ENCODE data around the gene SELENOW.
A peak's percentile ranks its signal among the peaks of the same experiment; 100 is the strongest.
"Not testable (repeated sequence)": the region's sequence is repeated elsewhere in the genome, so short reads cannot be mapped to it uniquely, and the experiment has no call there.

The SELENOW gene

DNA sequence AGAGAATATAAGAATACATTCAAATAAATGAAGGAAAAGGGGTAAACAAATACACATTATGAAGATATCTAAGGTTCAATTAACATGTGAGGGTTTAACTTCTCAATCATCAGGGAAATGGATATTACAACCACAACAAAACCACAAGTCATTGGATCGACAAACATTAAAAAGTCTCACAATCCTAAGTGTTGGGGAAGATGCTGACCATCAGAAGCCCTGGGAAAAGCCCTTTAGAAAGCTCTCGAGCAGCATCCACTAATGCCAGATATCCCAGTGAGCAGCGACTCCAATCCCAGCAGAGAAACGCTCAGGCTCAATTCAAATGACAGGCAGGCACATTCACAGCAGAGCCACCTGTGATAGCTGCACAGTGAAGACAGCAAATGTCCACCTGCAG lies 22.8 kb downstream of the SELENOW start:
- DNase-seq (ENCODE audit: low read depth in 1 of 2, low spot score in 1 of 2): no peak
- no peak for TF ChIP-seq JUND (IDR thresholded peaks at IDR 0.05; ENCODE audit: low read depth)
- in situ Hi-C loops (cut with HindIII; ENCODE audit: low pct_unique_long_range_greater_than_20kb, low sequenced_read_pairs): no loop called here

DNA sequence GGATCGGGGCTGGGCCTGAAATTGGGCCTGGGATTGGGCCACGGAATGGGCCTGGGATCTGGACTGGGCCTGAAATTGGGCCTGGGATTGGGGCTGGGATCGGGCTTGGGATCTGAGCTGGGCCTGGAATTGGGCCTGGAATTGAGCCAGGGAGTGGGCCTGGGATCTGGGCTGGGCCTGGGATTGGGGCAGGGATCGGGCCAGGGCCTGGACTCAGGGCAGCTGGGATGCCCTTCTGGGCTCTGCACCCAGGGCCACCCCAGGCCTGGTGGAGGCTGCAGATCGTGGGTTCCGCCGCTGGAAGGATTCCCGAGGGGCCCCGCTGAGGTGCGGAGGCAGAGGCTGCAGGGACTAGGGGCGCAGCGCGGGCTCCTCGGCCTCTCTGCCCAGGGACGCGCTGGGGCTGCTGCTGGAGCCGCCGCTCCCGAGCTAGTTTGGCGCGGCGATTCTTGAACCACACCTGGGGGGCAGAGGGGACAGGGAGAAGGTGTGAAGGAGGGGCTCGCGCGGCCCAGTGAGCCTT lies 24.1 kb downstream of the SELENOW start:
- in situ Hi-C loops (cut with HindIII; ENCODE audit: low pct_unique_long_range_greater_than_20kb, low sequenced_read_pairs): no loop called here
- DNase-seq (ENCODE audit: low read depth in 1 of 2, low spot score in 1 of 2): no peak
- no peak for TF ChIP-seq JUND (IDR thresholded peaks at IDR 0.05; ENCODE audit: low read depth)

DNA sequence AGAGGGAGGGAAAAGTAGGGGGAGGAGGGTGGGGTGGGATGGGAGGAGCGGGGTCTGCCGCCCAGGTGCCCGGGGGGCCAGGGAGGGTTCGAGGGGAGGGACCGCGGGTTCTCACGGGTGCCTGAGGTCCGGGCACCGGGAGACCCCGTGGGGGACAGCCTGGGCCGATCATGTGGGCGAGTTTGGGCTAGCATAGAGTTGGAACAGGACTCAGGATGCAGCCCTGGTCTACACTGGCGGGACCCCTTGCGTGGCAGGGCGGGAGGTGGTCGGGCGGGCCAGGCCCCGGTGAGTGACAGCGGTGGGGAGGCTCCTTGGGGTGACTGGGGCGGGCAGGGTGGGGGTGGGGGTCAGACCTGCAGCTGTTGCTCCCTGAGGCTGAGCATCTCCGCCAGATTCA lies 24.6 kb downstream of the SELENOW start:
- in situ Hi-C loops (cut with HindIII; ENCODE audit: low pct_unique_long_range_greater_than_20kb, low sequenced_read_pairs); DNase-seq (ENCODE audit: low read depth in 1 of 2, low spot score in 1 of 2): not testable (repeated sequence)

DNA sequence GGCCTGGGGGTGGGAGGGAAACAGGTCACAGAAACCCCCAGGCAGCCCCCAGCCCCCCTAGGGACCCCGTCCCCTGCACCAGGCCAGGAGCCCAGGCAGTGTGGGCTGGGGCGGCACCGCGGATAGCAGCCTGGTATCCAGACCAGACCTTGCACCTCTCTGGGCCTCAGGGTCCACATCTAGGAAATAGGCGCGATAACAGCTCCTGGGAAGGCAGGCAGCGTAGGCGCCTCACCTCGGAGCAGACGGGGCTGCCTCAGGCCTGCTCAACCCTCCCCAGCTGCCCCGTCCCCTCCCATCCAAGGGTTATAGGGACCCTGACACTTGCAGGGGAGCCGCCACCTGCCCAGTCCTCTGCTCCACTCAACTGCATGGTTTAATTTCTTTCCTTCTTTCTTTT lies 25.2 kb downstream of the SELENOW start:
- DNase-seq (ENCODE audit: low read depth in 1 of 2, low spot score in 1 of 2); in situ Hi-C loops (cut with HindIII; ENCODE audit: low pct_unique_long_range_greater_than_20kb, low sequenced_read_pairs): not testable (repeated sequence)

DNA sequence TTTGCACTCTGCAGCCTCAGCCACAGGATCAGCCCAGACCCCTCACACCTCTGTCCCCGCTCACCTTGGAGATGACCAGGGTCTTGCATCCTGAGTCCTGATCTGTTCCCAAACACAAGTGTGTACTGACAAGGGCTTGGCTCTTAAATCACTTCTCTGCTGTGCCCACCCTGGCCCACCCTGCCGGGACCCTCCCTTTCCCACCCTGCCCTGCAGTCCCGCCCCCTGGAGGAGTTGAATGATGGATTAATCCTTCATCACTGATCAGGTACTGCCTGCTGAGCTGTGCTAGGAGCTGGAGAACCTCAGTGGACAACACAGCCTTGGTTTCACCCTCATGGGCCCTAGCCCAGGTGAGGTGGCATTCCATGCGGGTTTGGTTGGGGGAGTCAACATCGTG lies 25.9 kb downstream of the SELENOW start, which contains the start of gene TPRX1:
TPRX1 (minus strand) TSS at position 101 of the 400 bp plus-strand sequence; CDS start at position 89, 12 bp downstream.
- DNase-seq (ENCODE audit: low read depth in 1 of 2, low spot score in 1 of 2); in situ Hi-C loops (cut with HindIII; ENCODE audit: low pct_unique_long_range_greater_than_20kb, low sequenced_read_pairs): not testable (repeated sequence)

DNA sequence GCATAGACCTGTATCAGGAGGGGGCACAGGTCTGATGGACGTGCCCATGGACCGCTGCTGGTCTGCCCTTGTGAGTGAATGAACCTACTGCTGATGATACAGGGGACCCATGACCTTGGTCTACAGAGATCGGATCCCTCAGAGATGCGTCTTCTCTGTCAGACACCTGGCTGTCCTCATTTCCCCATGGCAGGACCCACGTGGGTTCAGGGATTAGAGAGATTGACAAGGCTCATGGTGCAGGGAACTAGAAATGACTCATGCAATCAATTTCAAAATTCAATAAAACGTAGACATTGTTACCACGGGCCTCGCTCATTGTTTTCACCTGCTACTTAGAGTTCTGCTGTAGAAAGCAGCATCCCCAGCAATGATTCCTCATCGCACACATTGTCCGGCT lies 26.8 kb downstream of the SELENOW start:
- in situ Hi-C loops (cut with HindIII; ENCODE audit: low pct_unique_long_range_greater_than_20kb, low sequenced_read_pairs): no loop called here
- TF ChIP-seq JUND (IDR thresholded peaks at IDR 0.05; ENCODE audit: low read depth): no peak
- no peak for DNase-seq (ENCODE audit: low read depth in 1 of 2, low spot score in 1 of 2)

DNA sequence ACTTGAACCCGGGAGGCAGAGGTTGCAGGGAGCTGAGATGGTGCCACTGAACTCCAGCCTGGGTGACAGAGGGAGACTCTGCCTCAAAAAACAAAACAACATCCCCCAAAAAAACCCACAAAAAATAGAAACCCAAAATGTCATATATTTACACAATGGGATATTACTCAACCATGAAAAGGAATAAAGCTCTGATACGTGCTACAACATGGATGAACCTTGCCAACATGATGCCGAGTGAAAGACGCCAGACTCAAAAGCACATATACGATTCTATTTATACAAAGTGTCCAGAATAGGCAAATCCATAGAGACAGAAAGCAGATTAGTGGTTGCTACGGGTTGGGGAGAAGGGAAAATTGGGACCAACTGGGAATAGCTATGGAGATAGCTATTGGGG lies 27.9 kb downstream of the SELENOW start:
- no peak for DNase-seq (ENCODE audit: low read depth in 1 of 2, low spot score in 1 of 2)
- no peak for TF ChIP-seq JUND (IDR thresholded peaks at IDR 0.05; ENCODE audit: low read depth)
- in situ Hi-C loops (cut with HindIII; ENCODE audit: low pct_unique_long_range_greater_than_20kb, low sequenced_read_pairs): no loop called here

DNA sequence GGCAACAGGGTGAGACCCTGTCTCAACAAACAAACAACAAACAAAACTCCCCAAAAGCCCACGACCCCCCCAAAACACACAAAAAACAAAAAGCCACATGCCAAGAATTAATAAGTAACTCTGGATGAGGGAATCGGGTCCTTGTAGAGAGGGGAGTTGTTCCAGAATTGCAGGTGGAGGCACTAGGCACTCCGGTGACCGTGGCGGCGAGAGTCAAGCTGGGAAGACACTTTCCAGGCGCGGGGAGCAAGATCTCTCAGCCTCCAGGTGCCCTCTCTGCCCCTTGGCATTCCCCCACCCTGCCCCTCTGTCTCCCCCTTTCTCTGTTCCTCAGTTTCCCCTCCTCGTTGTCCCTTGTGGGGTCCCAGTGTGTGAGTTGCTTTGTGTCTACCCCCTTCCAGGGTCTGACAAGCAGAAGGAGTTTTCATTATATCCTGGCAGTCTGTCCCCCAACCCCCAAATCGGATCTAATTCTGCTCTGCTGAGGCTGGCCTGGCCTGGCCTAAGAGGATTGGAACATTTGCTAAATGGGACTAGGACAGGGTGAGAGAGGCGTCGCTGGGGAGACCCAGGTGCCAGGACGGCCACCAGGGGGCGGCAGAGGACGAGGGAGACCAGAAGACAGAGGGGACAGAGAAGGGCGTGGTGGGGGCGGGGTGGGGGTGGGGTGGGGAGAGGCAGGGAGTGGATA lies 34.9 kb downstream of the SELENOW start:
- in situ Hi-C loops (cut with HindIII; ENCODE audit: low pct_unique_long_range_greater_than_20kb, low sequenced_read_pairs): no loop called here
- DNase-seq (ENCODE audit: low read depth in 1 of 2, low spot score in 1 of 2): peak in 1 of 2 experiments; percentile 75
- no peak for TF ChIP-seq JUND (IDR thresholded peaks at IDR 0.05; ENCODE audit: low read depth)

DNA sequence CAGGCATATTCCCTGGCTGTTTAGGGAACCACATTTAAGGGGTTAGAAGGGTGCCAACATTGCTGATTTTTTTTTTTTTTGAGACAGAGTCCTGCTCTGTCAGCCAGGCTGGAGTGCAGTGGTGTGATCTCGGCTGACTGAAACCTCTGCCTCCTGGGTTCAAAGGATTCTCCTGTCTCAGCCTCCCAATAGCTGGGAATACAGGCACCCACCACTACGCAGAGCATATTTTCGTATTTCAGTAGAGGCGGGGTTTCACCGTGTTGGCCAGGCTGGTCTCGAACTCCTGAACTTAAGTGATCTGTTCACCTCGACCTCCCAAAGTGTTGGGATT lies 35.5 kb downstream of the SELENOW start:
- no peak for TF ChIP-seq JUND (IDR thresholded peaks at IDR 0.05; ENCODE audit: low read depth)
- in situ Hi-C loops (cut with HindIII; ENCODE audit: low pct_unique_long_range_greater_than_20kb, low sequenced_read_pairs): no loop called here
- DNase-seq (ENCODE audit: low read depth in 1 of 2, low spot score in 1 of 2): no peak

DNA sequence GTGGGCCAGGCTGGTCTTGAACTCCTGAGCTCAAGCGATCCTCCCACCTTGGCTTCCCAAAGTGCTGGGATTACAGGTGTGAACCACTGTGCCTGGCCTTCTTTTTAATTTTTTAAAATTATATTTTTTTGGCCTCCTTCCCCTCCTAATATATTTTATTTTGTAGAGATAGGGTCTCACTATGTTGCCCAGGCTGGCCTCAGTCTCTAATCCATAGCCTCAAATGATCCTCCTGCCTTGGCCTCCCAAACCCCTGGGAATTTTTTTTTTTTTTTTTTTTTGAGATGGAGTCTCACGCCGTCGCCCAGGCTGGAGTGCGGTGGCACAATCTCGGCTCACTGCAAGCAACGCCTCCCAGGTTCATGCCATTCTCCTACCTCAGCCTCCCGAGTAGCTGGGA lies 37.8 kb downstream of the SELENOW start:
- in situ Hi-C loops (cut with HindIII; ENCODE audit: low pct_unique_long_range_greater_than_20kb, low sequenced_read_pairs); DNase-seq (ENCODE audit: low read depth in 1 of 2, low spot score in 1 of 2): not testable (repeated sequence)

DNA sequence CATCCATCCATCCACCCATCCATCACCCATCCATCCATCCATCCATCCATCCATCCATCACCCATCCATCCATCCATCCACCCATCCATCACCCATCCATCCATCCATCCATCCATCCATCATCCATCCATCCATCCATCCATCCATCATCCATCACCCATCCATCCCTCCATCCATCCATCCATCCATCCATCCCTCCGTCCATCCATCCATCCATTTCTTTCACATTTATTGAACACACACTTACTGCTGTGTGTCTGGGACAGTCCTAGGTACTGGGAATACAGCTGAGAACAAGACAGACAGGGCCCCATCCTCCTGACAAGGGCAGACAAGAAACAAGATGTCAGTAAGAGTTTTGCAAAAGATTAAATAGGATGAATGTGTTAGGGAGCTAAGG lies 39.7 kb downstream of the SELENOW start:
- in situ Hi-C loops (cut with HindIII; ENCODE audit: low pct_unique_long_range_greater_than_20kb, low sequenced_read_pairs): not testable (repeated sequence)

DNA sequence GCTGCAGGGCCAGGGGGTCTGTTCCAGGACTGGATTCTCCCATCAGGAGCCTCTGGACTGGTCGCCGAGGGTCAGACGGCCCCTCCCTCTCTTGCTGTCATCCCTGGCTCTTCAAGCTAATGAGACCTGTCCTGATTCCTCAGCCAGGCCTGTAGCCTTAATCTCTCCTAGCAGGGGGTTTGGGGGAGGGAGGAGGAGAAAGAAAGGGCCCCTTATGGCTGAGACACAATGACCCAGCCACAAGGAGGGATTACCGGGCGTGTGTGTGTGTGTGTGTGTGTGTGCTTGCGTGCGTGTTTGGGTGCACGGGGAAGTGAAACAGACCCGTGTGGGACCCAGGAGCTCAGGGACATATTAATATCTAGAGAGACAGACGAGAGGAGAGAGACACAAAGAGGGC lies 41.4 kb downstream of the SELENOW start:
- no peak for TF ChIP-seq JUND (IDR thresholded peaks at IDR 0.05; ENCODE audit: low read depth)
- in situ Hi-C loops (cut with HindIII; ENCODE audit: low pct_unique_long_range_greater_than_20kb, low sequenced_read_pairs): no loop called here
- no peak for DNase-seq (ENCODE audit: low read depth in 1 of 2, low spot score in 1 of 2)

More for the DNA sequence above, 39.7 kb downstream of the SELENOW start:
- DNase-seq (ENCODE audit: low read depth in 1 of 2, low spot score in 1 of 2): not testable (repeated sequence)

DNA sequence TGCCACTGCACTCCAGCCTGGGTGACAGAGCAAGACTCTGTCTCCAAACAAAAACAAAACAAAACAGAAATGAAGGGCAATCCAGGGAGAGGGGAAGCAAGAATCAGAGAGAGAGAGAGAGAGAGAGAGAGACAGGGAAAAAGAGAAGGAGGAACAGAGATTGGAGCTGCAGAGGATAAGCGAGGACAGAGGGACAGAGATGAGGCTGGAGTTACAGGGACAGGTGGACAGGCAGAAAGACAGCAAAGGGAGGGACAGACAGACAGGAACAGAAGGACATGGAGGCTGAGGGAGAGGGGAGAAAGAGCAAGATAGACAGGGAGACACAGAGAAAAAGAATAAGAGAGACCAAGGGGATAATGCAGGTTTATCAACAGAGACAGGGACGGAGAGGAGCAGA lies 41.9 kb downstream of the SELENOW start:
- TF ChIP-seq JUND (IDR thresholded peaks at IDR 0.05; ENCODE audit: low read depth): no peak
- in situ Hi-C loops (cut with HindIII; ENCODE audit: low pct_unique_long_range_greater_than_20kb, low sequenced_read_pairs): no loop called here
- no peak for DNase-seq (ENCODE audit: low read depth in 1 of 2, low spot score in 1 of 2)

DNA sequence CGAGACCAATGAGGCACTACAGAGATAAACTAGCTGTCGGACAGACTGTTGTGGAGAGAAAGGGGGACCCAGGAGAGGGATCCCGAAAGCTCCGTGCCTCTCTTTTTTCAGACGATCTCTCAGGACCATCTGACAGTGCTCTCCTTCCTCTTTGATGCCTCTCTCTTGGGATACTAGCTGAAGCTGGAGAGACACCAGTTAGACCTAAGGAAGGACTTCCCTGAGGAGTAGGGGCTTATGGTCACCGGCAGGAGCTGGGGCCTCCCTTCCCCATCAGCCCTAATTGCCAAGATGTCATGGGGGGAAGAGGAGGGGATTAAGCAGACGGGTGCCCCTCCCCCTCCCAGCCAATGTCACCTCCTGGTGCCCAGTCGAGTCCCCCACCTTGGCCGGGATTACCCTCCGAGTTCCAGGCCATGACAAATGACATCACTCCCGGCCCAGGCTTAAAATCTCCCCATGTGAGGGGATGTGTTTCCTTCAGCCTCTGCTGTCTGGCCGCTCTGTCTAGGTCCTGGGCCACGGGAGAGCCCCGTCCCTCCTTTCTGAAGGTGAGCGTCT lies 43.0 kb downstream of the SELENOW start, which contains the start of gene CRX:
CRX (plus strand) TSS at position 478 of the 561 bp plus-strand sequence. CDS start 12,507 bp downstream, outside the sequence.
- in situ Hi-C loops (cut with HindIII; ENCODE audit: low pct_unique_long_range_greater_than_20kb, low sequenced_read_pairs): no loop called here
- no peak for TF ChIP-seq JUND (IDR thresholded peaks at IDR 0.05; ENCODE audit: low read depth)
- no peak for DNase-seq (ENCODE audit: low read depth in 1 of 2, low spot score in 1 of 2)
